Nephron progenitor cell (in vitro differentiated cells): Measurements from ENCODE around the gene ZNF253.
"Not testable (repeated sequence)": the region's sequence is repeated elsewhere in the genome, so short reads cannot be mapped to it uniquely, and the experiment has no call there.

Source experiments
- DNase-seq: peaks from one replicate; pipeline ENCODE4 v3.0.0; 2021
- H3K27ac Mint-ChIP-seq: 2 replicates; pipeline ENCODE4 v1.8.0; 2021; ENCODE audit warnings: mild to moderate bottlenecking, moderate library complexity, mixed read lengths
- H3K27me3 Mint-ChIP-seq: 2 replicates; pipeline ENCODE4 v1.8.0; 2021; ENCODE audit warnings: mild to moderate bottlenecking, low read depth, mixed read lengths; ENCODE audit not compliant: poor library complexity
- H3K36me3 Mint-ChIP-seq: 2 replicates; pipeline ENCODE4 v1.8.0; 2021; ENCODE audit warnings: low read depth, mixed read lengths
- H3K4me1 Mint-ChIP-seq: 2 replicates; pipeline ENCODE4 v1.8.0; 2021; ENCODE audit warnings: mixed read lengths
- H3K4me3 Mint-ChIP-seq: 2 replicates; pipeline ENCODE4 v1.8.0; 2021; ENCODE audit warnings: mild to moderate bottlenecking, moderate library complexity, mixed read lengths
- H3K9me3 Mint-ChIP-seq: 2 replicates; pipeline ENCODE4 v1.8.0; 2021; ENCODE audit warnings: mild to moderate bottlenecking, moderate library complexity, mixed read lengths
- TF ChIP-seq, protein P1 (sequence below): fragments of 200-600 bp; sonication (generic); IDR thresholded peaks from 2 replicates; pipeline ENCODE4 v1.5.0; 2021; ENCODE audit warnings: antibody characterized with exemption

ZNF253 gene

DNA sequence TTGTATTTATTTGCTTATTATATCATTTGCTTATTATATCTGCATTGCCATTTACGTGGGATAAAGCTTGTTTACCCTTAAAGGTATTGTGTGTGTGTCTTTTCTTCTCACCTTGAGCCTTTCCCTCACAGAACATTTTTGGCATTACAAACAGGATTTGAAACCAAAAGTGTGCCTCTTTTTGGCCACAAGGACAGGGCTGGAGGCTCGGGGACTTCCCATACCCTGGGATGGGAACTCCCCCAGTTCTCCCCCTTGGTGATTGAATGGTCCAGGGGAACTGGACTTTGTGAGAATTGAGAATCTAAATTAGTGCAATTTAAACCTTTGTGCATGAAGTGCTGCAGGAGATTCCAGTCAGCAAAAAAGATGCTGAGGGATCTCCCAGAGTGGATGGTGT is 41.8 kb upstream of the ZNF253 start:
- DNase-seq = no peak
- Mint-ChIP-seq H3K4me1 (no peaks in the 10 kb centered on the region), H3K9me3 (peaks cover 100% of the 10 kb centered on the region), H3K4me3 (no peak overlapping the region), H3K36me3 (peaks cover 45% of the 10 kb centered on the region), H3K27ac (no peak overlapping the region), H3K27me3 (peaks cover 9% of the 10 kb centered on the region)
- TF ChIP-seq, protein P1, sequence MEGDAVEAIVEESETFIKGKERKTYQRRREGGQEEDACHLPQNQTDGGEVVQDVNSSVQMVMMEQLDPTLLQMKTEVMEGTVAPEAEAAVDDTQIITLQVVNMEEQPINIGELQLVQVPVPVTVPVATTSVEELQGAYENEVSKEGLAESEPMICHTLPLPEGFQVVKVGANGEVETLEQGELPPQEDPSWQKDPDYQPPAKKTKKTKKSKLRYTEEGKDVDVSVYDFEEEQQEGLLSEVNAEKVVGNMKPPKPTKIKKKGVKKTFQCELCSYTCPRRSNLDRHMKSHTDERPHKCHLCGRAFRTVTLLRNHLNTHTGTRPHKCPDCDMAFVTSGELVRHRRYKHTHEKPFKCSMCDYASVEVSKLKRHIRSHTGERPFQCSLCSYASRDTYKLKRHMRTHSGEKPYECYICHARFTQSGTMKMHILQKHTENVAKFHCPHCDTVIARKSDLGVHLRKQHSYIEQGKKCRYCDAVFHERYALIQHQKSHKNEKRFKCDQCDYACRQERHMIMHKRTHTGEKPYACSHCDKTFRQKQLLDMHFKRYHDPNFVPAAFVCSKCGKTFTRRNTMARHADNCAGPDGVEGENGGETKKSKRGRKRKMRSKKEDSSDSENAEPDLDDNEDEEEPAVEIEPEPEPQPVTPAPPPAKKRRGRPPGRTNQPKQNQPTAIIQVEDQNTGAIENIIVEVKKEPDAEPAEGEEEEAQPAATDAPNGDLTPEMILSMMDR = no peak

DNA sequence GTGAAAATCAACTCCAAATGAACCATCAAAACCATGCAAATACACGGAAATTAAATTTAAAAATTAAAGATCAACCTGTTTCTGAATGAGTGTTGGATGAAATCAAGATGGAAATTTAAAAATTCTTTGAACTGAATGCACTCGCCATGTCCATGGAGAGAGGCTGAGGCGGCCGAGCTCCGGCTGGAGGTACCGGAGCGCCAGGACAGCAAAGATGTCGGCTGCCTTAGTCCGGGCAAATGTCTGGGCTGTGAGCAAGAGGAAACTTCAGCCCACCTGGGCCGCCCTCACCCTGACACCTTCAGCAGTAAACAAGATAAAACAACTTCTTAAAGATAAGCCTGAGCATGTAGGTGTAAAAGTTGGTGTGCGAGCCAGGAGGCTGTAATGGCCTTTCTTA is 38.8 kb upstream of the ZNF253 start:
- Mint-ChIP-seq H3K36me3 (peaks cover 34% of the 10 kb centered on the region), H3K9me3 (peaks cover 98% of the 10 kb centered on the region), H3K27ac (no peak overlapping the region), H3K4me1 (no peaks in the 10 kb centered on the region), H3K4me3 (no peak overlapping the region), H3K27me3 (peaks cover 8% of the 10 kb centered on the region)
- no peak for DNase-seq
- TF ChIP-seq, protein P1 = no peak

DNA sequence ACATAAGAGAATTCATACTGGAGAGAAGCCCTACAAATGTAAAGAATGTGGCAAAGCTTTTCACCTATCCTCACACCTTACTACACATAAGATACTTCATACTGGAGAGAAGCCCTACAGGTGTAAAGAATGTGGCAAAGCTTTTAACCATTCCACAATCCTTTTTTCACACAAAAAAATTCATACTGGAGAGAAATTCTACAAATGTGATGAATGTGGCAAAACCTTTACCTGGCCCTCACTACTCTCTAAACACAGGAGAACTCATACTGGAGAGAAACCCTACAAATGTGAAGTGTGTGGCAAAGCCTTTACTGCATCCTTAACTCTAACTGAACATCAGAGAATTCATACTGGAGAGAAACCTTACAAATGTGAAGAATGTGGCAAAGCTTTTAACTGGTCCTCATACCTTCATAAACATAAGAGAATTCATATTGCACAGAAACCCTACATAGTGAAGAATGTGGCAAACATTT is 30.1 kb upstream of the ZNF253 start:
- no peak overlapping the region for H3K27ac Mint-ChIP-seq
- H3K4me1 Mint-ChIP-seq = no peaks in the 10 kb centered on the region
- no peak for DNase-seq
- peaks cover 23% of the 10 kb centered on the region for H3K36me3 Mint-ChIP-seq
- H3K27me3 Mint-ChIP-seq = no peaks in the 10 kb centered on the region
- TF ChIP-seq, protein P1 = no peak
- H3K9me3 Mint-ChIP-seq = peaks cover 81% of the 10 kb centered on the region
- H3K4me3 Mint-ChIP-seq = no peak overlapping the region

DNA sequence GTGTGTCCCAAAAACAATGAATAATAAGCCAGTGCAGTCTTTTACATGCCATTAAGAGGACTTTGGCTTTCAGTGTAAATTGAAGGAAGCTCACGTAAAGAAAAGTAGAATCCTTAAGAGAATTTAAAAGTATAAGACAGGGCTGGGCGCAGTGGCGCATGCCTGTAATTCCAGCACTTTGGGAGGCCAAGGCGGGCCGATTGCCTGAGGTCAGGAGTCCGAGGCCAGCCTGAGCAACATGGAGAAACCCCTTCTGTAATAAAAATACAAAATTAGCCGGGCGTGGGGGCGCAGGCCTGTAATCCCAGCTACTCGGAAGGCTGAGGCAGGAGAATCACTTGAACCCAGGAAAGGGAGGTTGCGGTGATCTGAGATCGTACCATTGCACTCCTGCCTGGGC is 17.9 kb upstream of the ZNF253 start:
- peaks cover 62% of the 10 kb centered on the region for H3K9me3 Mint-ChIP-seq
- TF ChIP-seq, protein P1 = no peak
- no peaks in the 10 kb centered on the region for H3K4me1 Mint-ChIP-seq
- peaks cover 9% of the 10 kb centered on the region for H3K36me3 Mint-ChIP-seq
- H3K27me3 Mint-ChIP-seq = peaks cover 3% of the 10 kb centered on the region
- no peak for DNase-seq
- no peak overlapping the region for H3K27ac Mint-ChIP-seq
- H3K4me3 Mint-ChIP-seq = no peak overlapping the region

DNA sequence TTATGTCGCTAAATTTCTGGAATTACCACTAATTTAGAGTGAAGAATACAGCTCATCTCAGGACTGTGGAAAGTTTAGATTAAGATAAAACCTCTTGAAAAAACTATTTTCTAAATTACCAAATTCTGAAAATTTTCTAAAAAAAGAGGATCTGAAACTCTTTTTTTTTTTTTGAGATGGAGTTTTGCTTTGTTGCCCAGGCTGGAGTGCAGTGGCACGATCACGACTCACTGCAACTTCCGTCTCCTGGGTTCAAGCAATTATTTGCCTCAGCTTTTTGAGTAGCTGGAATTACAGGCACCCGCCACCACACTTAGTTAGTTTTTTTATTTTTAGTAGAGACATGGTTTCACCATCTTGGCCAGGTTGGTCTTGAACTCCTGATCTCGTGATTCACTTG is 16.6 kb upstream of the ZNF253 start:
- H3K9me3 Mint-ChIP-seq = peaks cover 50% of the 10 kb centered on the region

DNA sequence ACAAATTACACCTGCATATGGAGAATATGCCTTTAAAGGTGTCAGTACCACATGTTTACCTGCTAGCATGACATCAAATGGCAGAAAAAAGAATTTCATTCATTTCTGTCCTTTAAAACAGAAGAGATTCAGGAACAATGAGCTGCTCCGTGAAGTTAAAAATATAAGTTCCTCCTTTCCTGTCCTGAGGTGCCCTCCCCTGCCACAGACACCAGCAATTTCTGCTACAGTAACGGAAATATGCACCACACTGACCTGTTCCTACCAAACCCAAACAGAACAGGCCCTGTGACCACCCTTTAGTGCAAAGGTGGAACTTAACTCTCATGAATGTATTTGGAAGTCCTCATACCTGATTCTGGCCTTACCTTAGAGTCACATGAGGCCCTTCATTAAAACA is 13.9 kb upstream of the ZNF253 start:
- H3K4me1 Mint-ChIP-seq, H3K27me3 Mint-ChIP-seq, H3K4me3 Mint-ChIP-seq, DNase-seq, H3K27ac Mint-ChIP-seq, H3K36me3 Mint-ChIP-seq: not testable (repeated sequence)
- peaks cover 52% of the 10 kb centered on the region for H3K9me3 Mint-ChIP-seq

More for the DNA sequence above, 16.6 kb upstream of the ZNF253 start:
- TF ChIP-seq, protein P1 = no peak
- H3K36me3 Mint-ChIP-seq = peaks cover 4% of the 10 kb centered on the region
- no peaks in the 10 kb centered on the region for H3K4me1 Mint-ChIP-seq
- DNase-seq = no peak
- no peak overlapping the region for H3K4me3 Mint-ChIP-seq
- peaks cover 3% of the 10 kb centered on the region for H3K27me3 Mint-ChIP-seq
- no peak overlapping the region for H3K27ac Mint-ChIP-seq
